Fibroblast of peridontal ligament (primary cell): ENCODE results near the gene MCC.
A peak's percentile ranks its signal among the peaks of the same experiment; 100 is the strongest.

Experiments
- DNase-seq: peaks from one replicate; pipeline ENCODE4 v3.0.0-alpha.2; 2010; ENCODE audit errors: extremely low read depth

Gene MCC

DNA sequence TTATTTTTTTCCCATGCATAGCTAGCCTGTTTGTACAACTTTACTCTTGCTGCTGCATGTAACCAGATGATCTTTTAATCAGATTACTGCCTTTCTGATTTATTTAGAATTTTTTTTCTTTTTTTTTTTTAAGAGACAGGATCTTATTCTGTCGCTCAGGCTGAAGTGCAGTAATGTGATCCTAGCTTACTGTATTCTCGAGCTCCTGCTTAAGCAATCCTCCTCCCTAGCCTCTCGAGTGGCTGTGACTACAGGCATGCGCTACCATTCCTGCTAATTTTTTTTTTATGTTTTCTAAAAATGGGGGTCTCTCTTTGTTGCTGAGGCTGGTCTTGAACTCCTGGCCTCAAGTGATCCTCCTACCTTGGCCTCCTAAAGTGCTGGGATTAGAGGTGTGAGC, 502.0 kb downstream of the MCC start:
- no peak for DNase-seq

DNA sequence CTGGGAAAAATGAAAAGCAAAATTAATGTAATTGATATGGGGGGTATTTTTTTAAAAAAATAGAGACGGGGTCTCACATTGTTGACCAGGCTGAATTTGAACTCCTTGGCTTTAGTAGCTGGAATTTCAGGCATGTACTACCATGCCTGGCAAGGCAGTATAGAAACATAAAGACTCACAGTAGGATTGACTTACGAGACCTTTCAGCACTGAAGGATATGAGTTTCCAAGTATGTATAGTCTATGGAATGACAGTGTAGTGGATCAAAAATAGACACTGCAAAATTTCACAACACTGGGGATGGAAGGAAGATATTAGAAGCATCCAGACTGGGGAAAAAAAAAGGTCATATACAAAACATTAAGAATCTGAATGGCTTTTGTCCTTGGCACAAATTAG, 504.9 kb downstream of the MCC start:
- DNase-seq: no peak

DNA sequence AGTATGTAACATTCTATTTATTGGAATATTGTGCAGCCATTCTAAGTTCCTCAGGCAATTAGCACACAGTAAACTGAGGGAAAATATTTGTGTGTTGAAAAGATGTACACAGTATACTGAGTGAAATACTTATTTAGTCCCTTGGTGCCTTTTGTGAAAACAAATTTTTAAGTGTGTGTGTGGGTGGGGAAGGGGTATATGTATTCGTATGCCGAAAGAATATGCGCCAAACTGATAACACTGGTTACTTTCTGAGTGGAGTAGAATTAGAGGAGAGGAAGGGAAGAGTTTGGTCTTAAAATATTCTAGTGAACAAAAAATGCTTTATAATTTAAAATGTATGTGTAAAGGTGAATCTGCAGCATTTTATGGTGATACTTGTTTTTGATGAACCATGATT, 508.5 kb downstream of the MCC start:
- no peak for DNase-seq

DNA sequence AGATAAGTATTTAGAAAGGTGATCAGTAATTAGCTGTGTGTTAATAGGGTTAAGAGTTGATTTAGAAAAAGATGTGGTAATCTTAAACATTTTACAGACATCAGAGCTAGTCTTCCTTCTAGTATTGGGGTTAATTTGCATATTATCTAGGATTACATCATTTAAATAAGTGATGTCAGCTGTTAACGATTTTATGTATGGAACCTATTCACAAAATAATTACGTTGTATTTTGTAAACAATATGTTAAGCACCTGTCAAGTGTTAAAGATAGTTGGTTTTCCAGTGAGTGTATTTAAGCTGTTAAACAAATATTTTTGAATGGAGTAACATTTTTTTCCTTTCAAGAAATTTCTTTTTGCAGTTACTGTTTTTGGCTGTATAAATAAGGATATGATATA, 509.4 kb downstream of the MCC start:
- DNase-seq: no peak

DNA sequence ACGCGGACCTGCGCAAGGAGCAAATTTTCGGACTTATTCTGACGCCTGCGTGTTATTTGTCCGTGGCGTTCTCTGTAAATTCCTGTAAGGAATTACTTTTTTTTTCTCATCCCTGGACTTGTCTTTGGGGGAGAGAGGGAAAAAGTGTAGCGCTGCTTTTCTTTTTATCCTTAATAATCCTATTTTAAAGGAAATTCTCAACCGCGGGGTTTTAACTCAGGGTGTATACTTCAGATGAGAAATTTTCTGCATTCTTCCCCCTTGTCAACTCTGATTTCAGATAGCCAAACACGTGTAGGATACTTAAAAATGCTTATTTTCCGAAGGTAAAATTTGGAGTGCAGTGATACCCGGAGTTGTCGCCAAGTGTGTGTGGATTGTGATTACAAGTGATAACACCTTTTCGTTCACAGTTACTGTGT, 510.8 kb downstream of the MCC start:
- DNase-seq: peak; percentile 27

- DNase-seq: peak; percentile 100
Observed at GRCh38 chr5:112976432-112977309, 511.6 kb downstream of the MCC start, which contains the start of gene DCP2. TSS of gene DCP2 (plus strand) at chr5:112976798. CDS start at chr5:112976934, 136 bp downstream.

DNA sequence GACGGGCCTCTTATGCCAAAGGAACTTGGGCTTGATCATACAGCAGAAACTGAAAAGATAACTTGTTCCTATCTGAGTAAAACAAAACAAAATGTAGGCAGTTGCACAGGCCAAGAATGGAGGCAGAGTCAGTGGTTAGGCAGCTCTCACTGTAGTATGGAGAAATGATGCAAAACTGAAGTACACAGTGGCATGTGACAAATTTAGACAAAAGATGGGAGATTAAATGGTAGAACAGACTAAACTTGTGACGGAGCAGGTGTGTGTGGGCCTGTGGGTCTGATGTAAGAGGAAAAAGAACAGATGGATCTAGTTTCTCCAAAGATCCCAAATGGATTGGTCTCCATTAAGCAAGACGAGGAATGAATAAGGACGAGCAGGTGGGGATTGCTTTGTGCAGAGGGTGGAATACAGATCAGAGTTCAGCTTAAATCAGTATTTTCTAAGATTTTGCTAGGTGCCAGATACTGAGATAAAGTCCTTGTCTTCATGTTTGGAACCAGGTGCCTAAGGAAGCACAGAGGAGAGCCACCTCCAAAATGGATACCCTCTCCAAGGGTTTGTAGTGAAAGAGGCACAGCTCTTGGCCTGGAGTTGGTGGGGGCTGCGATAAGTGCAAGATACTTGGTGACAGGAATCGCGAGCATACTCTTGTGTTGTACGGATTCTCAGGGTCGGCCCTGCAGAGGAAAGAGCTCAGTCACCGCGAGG, 512.4 kb downstream of the MCC start:
- no peak for DNase-seq

GRCh38 chr5:112974901-112975300, 513.4 kb downstream of the MCC start:
- DNase-seq: no peak

DNA sequence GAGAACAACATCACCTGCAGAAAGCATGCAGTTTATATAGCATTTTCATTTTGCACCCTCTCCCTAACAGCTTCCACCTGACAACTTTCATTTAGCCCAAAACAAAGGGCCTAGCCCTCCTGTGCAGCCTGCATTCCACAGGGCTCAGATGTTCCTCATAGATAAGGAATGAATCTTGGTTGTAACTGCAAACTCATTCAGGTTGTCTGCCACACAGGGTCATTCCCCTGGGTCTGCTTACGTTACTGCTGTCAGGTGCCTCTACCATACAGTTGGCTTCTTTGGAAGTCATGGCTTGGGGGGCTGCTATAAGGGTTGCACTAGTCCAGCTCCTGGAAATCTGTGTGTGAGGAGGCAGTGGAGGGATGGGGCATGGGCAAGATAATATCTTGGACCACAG, 514.3 kb downstream of the MCC start:
- DNase-seq: no peak

- DNase-seq: no peak
Observed at GRCh38 chr5:112973036-112973435, 515.2 kb downstream of the MCC start.
